Measurements from ENCODE around the gene PAFAH1B2. TPM values are rescaled to one million over a fixed set of nuclear protein-coding genes. Genes with fewer than 3 reads are reported as not detected.

Gene PAFAH1B2
- 100 to 1,000 TPM in 1 of 6 donors, 10 to 100 TPM in 5; 63.9 to 101 (median 81.3) TPM for total RNA-seq

DNA sequence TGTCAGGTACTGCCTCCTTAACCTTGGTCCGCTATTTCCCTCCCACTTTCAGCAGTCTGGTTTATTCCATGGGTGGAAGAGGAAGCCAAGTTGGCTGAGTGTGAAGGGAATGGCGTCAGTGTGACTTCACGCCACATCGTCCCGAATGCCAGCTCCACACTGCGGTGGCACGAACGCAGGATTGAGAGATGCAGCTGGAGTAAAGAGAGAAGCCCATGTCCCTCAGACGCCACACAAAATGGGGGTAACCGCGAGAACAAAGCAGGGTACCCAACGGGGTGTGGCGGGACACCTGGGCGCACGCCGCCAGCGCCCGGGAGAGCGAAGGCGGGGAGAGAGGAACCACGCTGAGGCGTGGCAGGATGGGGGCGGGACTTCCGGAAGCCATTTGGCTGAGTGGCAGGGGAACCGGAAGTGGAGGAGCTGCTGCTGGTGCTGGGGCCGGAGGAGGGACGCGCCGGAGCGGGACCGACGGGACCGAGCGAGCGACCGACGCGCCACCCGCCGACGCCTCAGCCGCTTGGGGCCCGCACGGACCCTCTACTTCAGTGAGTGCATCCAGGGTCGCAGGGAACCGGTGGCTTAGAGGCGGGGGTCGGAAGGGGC, at the start of gene PAFAH1B2:
Gene PAFAH1B2 (plus strand): TSS at position 417 of the 606 bp plus-strand sequence. CDS start 8,161 bp downstream, outside the sequence.
- Histone ChIP-seq H3K36me3 (peaks cover 0 to 21% (median 8%) of the 10 kb centered on the region in 4 donors), H3K9me3 (no peaks in the 10 kb centered on the region), H3K27me3 (no peaks in the 10 kb centered on the region), H3K4me1 (peaks cover 25 to 44% (median 27%) of the 10 kb centered on the region in 4 donors), H3K4me3 (peak within 1 kb of the TSS; percentile 66 to 93 (median 82)), H3K27ac (peak within 1 kb of the TSS; percentile 86 to 95 (median 92))
- 0 to 1% methylated on average over 19 to 48 of the region's 48 CpGs for WGBS, 2 donors
- TF ChIP-seq POLR2AphosphoS5 (IDR thresholded peaks at IDR 0.05): peak; percentile 85 to 92
- no peak for TF ChIP-seq CTCF (IDR thresholded peaks at IDR 0.05)
- peak in 2 of 4 donors; percentile 74 to 94 for TF ChIP-seq POLR2A (IDR thresholded peaks at IDR 0.05)
- peak; percentile 99 for ATAC-seq (ENCODE audit: low FRiP score in 2 of 2)
- DNase-seq: peak; percentile 95 to 96

DNA sequence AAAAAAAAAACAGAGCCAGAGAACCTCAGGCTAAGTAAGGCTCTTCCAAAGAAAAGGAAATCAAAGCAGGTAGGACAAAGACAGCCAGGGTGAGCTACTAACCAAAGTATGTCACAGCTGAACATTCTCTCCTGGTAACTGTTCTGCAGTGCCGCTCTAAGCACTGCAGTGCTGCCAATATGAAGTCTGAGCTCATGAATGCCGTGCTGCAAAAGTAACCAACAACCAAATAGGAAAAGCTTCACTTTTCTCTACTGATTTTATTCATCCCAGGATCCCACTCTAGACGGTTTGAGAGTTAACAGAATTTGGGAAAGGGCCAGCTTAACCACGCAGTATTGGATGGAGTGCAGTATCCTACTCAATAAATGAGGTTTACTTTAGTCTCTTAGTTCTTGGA, 49.3 kb upstream of the PAFAH1B2 start:
- TF ChIP-seq EP300 (IDR thresholded peaks at IDR 0.05) (no peak), CTCF (IDR thresholded peaks at IDR 0.05) (no peak), POLR2AphosphoS5 (IDR thresholded peaks at IDR 0.05) (no peak), POLR2A (IDR thresholded peaks at IDR 0.05) (no peak)
- Histone ChIP-seq H3K4me1 (peaks cover 33 to 57% (median 37%) of the 10 kb centered on the region in 4 donors), H3K27ac (peak overlapping the region in 2 of 4 donors; percentile 27 to 95), H3K4me3 (no peak overlapping the region), H3K9me3 (no peaks in the 10 kb centered on the region), H3K27me3 (no peaks in the 10 kb centered on the region), H3K36me3 (no peaks in the 10 kb centered on the region)
- whole genome bisulfite sequencing, 2 donors: 37 to 40% methylated on average over 4 of the region's 4 CpGs
- DNase-seq: no peak
- ATAC-seq (ENCODE audit: low FRiP score in 2 of 2): no peak

DNA sequence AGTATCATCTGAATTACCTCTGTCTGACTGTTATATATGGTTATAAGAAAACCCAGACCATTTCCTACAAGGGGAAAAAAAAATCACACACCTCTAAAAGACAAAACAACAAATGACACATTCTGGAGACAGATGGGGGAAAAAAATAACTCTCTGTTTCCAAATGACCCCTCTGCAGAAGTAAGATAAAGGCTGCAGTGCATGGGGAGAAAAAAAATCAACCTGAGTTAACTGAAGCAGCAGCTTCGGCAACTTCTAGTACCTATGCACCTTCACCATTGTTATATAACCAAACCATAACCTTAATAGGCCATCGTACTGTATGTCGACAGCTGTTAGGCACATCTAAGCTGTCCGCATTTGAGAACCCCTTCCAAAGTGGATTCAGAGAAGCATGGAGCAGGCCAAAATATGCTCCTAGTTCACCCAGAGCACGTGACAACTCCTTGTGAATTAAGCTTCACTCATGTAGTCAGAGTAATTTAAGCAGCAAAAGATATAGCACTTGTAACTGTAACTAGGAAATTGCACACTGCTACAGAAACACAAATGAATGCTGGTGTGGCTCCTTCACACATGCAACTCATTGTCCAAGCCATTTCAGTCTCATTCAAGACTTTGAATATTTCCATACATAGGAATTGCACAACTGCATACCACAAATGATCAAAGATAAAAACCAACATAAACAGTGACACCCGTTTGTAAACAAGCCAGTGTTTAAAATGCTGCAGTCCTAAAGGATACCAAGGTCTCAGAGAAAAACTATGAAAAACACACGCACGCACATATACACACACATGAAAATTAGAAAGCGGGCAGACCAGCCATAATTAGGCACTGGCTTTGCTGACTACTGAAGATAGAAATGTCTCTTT, 48.6 kb upstream of the PAFAH1B2 start:
- peaks cover 33 to 55% (median 38%) of the 10 kb centered on the region in 4 donors for H3K4me1 ChIP-seq
- TF ChIP-seq EP300 (IDR thresholded peaks at IDR 0.05) (no peak), POLR2A (IDR thresholded peaks at IDR 0.05) (no peak), POLR2AphosphoS5 (IDR thresholded peaks at IDR 0.05) (no peak), CTCF (IDR thresholded peaks at IDR 0.05) (no peak)
- WGBS, 2 donors: 47 to 48% methylated on average over 9 of the region's 9 CpGs
- H3K27me3 ChIP-seq: no peaks in the 10 kb centered on the region
- H3K27ac ChIP-seq: peak overlapping the region; percentile 95 to 99 (median 97)
- H3K4me3 ChIP-seq: peak overlapping the region in 2 of 4 donors; percentile 0 to 83
- ATAC-seq (ENCODE audit: low FRiP score in 2 of 2) (no peak), DNase-seq (no peak)
- no peaks in the 10 kb centered on the region for H3K9me3 ChIP-seq
- H3K36me3 ChIP-seq: no peaks in the 10 kb centered on the region

DNA sequence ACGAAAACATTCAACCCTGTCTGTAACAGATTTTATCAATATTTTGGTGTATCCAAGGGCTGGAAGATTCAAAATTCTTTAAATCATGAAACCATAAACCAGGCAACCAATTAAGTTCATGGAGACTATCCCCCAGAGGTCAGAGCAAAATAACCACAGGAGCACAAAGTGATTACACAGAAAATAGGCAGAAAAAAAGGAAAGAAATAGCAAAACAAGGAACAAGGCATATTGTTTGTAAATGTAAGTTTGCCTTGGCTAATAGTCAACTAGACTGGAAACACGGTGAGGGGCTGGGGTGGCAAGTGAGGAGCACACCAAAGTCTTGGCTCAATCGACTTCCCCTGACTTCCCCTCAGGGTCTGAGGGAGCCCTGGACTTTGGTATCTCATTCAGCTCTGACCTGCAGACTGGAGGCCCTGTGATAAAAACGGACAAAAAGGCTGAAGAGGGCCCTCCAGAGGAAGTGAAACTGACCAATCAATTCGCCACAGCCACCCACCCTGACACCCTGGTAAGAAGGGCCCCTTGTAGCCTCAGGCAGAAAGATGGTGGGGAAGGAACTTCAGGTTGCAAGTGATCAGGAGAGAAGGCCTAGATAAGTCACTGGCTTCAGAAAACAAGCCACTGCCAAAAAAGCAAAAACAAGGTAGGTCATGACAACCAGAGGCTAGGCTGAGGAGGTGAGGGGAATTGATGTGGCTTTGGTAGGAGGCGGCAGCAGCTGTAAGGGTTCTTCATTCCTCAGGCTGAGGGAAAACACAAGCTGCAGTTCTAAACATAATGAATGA, 47.7 kb upstream of the PAFAH1B2 start:
- TF ChIP-seq POLR2AphosphoS5 (IDR thresholded peaks at IDR 0.05) (no peak), POLR2A (IDR thresholded peaks at IDR 0.05) (no peak), CTCF (IDR thresholded peaks at IDR 0.05) (no peak), EP300 (IDR thresholded peaks at IDR 0.05) (no peak)
- Histone ChIP-seq H3K27ac (peak overlapping the region; percentile 95 to 99 (median 97)), H3K4me1 (peaks cover 33 to 55% (median 38%) of the 10 kb centered on the region in 4 donors), H3K27me3 (no peaks in the 10 kb centered on the region), H3K9me3 (no peaks in the 10 kb centered on the region), H3K36me3 (no peaks in the 10 kb centered on the region), H3K4me3 (peak overlapping the region in 3 of 4 donors; percentile 78 to 92 (median 83))
- peak in 1 of 2 donors; percentile 35 for DNase-seq
- 34 to 39% methylated on average over 6 of the region's 6 CpGs for WGBS, 2 donors
- ATAC-seq (ENCODE audit: low FRiP score in 2 of 2): no peak
